Hematopoietic multipotent progenitor cell treated with erythropoietin and hydrocortisone succinate and interleukin-3 and kit ligand, for 17 days (in vitro differentiated cells): ENCODE data around the gene TBX3.
A peak's percentile ranks its signal among the peaks of the same experiment; 100 is the strongest.

Experiments
- DNase-seq: peaks from one replicate; pipeline ENCODE4 v3.0.0-alpha.2; 2015; ENCODE audit warnings: low spot score

TBX3 gene

GRCh38 chr12:114627393-114627792, 56.6 kb downstream of the TBX3 start:
- no peak for DNase-seq

- DNase-seq = peak; percentile 16
Measured at GRCh38 chr12:114625294-114625851, 58.6 kb downstream of the TBX3 start.

- no peak for DNase-seq
Measured at GRCh38 chr12:114623737-114624136, 60.2 kb downstream of the TBX3 start.
